NCI-H2196 (cell line): ENCODE data around the gene CALD1.

Experiments used
- DNase-seq: peaks from one replicate; lab custom pipeline; 2025; ENCODE audit not compliant: unreplicated experiment; lab: John Stamatoyannopoulos, UW

Gene CALD1

GRCh38 chr7:134758981-134759380 lies 20.5 kb upstream of the CALD1 start:
- no peak for DNase-seq

GRCh38 chr7:134761266-134761665 lies 18.2 kb upstream of the CALD1 start:
- DNase-seq, result no peak

- no peak for DNase-seq
These were observed 15.5 kb upstream of the CALD1 start for GRCh38 chr7:134763960-134764359.

GRCh38 chr7:134764365-134764764 lies 15.1 kb upstream of the CALD1 start:
- DNase-seq, result no peak

GRCh38 chr7:134766779-134767519 lies 12.5 kb upstream of the CALD1 start:
- no peak for DNase-seq

GRCh38 chr7:134767520-134768168 lies 11.8 kb upstream of the CALD1 start:
- DNase-seq, result no peak

- DNase-seq, result no peak
These were observed 11.2 kb upstream of the CALD1 start for GRCh38 chr7:134768243-134768642.

- no peak for DNase-seq
These were observed 8.8 kb upstream of the CALD1 start for GRCh38 chr7:134770676-134771075.

- DNase-seq, result no peak
These were observed 8.3 kb upstream of the CALD1 start for GRCh38 chr7:134771111-134771510.

GRCh38 chr7:134771889-134772288 lies 7.5 kb upstream of the CALD1 start:
- no peak for DNase-seq

GRCh38 chr7:134772401-134772800 lies 7.0 kb upstream of the CALD1 start:
- DNase-seq, result no peak

- DNase-seq, result no peak
These were observed 6.3 kb upstream of the CALD1 start for GRCh38 chr7:134773164-134773563.

- no peak for DNase-seq
These were observed 5.3 kb upstream of the CALD1 start for GRCh38 chr7:134774119-134774518.

GRCh38 chr7:134777470-134777869 lies 2.0 kb upstream of the CALD1 start:
- DNase-seq, result no peak

GRCh38 chr7:134777908-134778580 lies 1.4 kb upstream of the CALD1 start:
- DNase-seq, result no peak

- DNase-seq, result no peak
These were observed 269 bp downstream of the CALD1 start for GRCh38 chr7:134779741-134780065.

GRCh38 chr7:134780166-134780828 lies 863 bp downstream of the CALD1 start:
- no peak for DNase-seq

- no peak for DNase-seq
These were observed 1.7 kb downstream of the CALD1 start for GRCh38 chr7:134781171-134781570.

- DNase-seq, result no peak
These were observed 2.7 kb downstream of the CALD1 start for GRCh38 chr7:134782121-134782623.

GRCh38 chr7:134783294-134784069 lies 4.0 kb downstream of the CALD1 start:
- DNase-seq, result no peak
